HepG2 (cell line): ENCODE data around the gene NFAT5. TPM values are rescaled to one million over a fixed set of nuclear protein-coding genes. Genes with fewer than 3 reads are reported as not detected.

Experiments
- ATF6 ChIP-seq: sonication (generic); formaldehyde crosslinking; conservative IDR thresholded peaks from 2 replicates; pipeline ENCODE4 v1.4.0; 2020; ENCODE audit warnings: missing genetic modification reagents
- BHLHE40 ChIP-seq: IDR thresholded peaks from 2 replicates; pipeline ENCODE4 v1.6.1; 2011; ENCODE audit warnings: low read length, improper control_type of control experiment
- EP300 ChIP-seq, 3 experiments: sonication (generic) in 1 of 3; formaldehyde crosslinking in 1 of 3; IDR thresholded peaks; 2 replicates each; pipeline versions ENCODE4 v1.5.1 to v1.6.1; 2011 to 2020; ENCODE audit warnings: low read depth in 2 of 3, low read length in 2 of 3, borderline replicate concordance in 1 of 3, improper control_type of control experiment in 1 of 3, mild to moderate bottlenecking in 1 of 3, missing genetic modification reagents in 1 of 3, moderate library complexity in 1 of 3
- HOXA5 ChIP-seq: sonication (generic); formaldehyde crosslinking; IDR thresholded peaks from 2 replicates; pipeline ENCODE4 v1.4.0; 2020; ENCODE audit warnings: missing genetic modification reagents
- MEF2D ChIP-seq: sonication (generic); formaldehyde crosslinking; IDR thresholded peaks from 2 replicates; pipeline ENCODE4 v1.5.1; 2020; ENCODE audit warnings: mild to moderate bottlenecking, missing genetic modification reagents
- MTA1 ChIP-seq: sonication (generic); formaldehyde crosslinking; IDR thresholded peaks from 2 replicates; pipeline ENCODE4 v1.4.0; 2020; ENCODE audit warnings: missing genetic modification reagents, mild to moderate bottlenecking, borderline replicate concordance
- ONECUT2 ChIP-seq: sonication (generic); formaldehyde crosslinking; IDR thresholded peaks from 2 replicates; pipeline ENCODE4 v1.4.0; 2020; ENCODE audit warnings: missing genetic modification reagents
- PPARG ChIP-seq: conservative IDR thresholded peaks from 2 replicates; pipeline ENCODE4 v1.6.1; 2016; ENCODE audit warnings: missing biosample characterization, missing genetic modification reagents
- REXO4 ChIP-seq: sonication (generic); formaldehyde crosslinking; IDR thresholded peaks from 2 replicates; pipeline ENCODE4 v1.8.0; 2022; ENCODE audit warnings: missing genetic modification reagents, mild to moderate bottlenecking, borderline replicate concordance
- RNF2 ChIP-seq: fragments of 450-650 bp; conservative IDR thresholded peaks from 2 replicates; pipeline ENCODE4 v1.6.1; 2016; ENCODE audit warnings: low read depth
- SIN3A ChIP-seq: IDR thresholded peaks from 2 replicates; pipeline ENCODE4 v1.6.1; 2011; ENCODE audit warnings: low read depth, mild to moderate bottlenecking, control low read depth, low read length, borderline replicate concordance
- SMAD3 ChIP-seq: sonication (generic); formaldehyde crosslinking; IDR thresholded peaks from 2 replicates; pipeline ENCODE4 v1.4.0; 2020; ENCODE audit warnings: missing genetic modification reagents
- TMF1 ChIP-seq: sonication (generic); formaldehyde crosslinking; IDR thresholded peaks from 2 replicates; pipeline ENCODE4 v1.8.1; 2022; ENCODE audit warnings: low read depth, missing genetic modification reagents
- TOE1 ChIP-seq: sonication (generic); formaldehyde crosslinking; IDR thresholded peaks from 2 replicates; pipeline ENCODE4 v1.4.0; 2020; ENCODE audit warnings: mild to moderate bottlenecking, missing genetic modification reagents
- ZNF143 ChIP-seq: sonication (generic); formaldehyde crosslinking; IDR thresholded peaks from 2 replicates; pipeline ENCODE4 v1.4.0; 2020; ENCODE audit warnings: missing genetic modification reagents
- ZNF383 ChIP-seq: sonication (generic); formaldehyde crosslinking; IDR thresholded peaks from 2 replicates; pipeline ENCODE4 v1.4.0; 2020; ENCODE audit warnings: missing genetic modification reagents, mild to moderate bottlenecking, borderline replicate concordance
- ZNF562 ChIP-seq: sonication (generic); formaldehyde crosslinking; IDR thresholded peaks from 2 replicates; pipeline ENCODE4 v1.8.0; 2022; ENCODE audit warnings: missing genetic modification reagents, borderline replicate concordance
- ZNF7 ChIP-seq: IDR thresholded peaks from 2 replicates; pipeline ENCODE4 v1.6.1; 2016; ENCODE audit warnings: missing biosample characterization, missing genetic modification reagents
- ZNF776 ChIP-seq: sonication (generic); formaldehyde crosslinking; IDR thresholded peaks from 2 replicates; pipeline ENCODE4 v1.4.0; 2020; ENCODE audit warnings: mild to moderate bottlenecking, missing genetic modification reagents
- ZNF792 ChIP-seq: IDR thresholded peaks from 2 replicates; pipeline ENCODE4 v1.6.1; 2016
- ZSCAN31 ChIP-seq: sonication (generic); formaldehyde crosslinking; IDR thresholded peaks from 2 replicates; pipeline ENCODE4 v1.5.0; 2020; ENCODE audit warnings: low read depth, mild to moderate bottlenecking, missing genetic modification reagents
- polyA plus RNA-seq, 8 experiments: library from polyadenylated mRNA; depleted of rRNA in 3 of 8; stranded (reverse) in 7 of 8; unstranded in 1 of 8; fragments of >200 nt; fragmentation: Illumina TruSeq in 4 of 8; extraction: Trizol in 4 of 8; gene quantifications; 2 replicates each; pipeline versions ENCODE4 v1.2.1 to v1.2.3, GENCODE V29; 2011 to 2016; ENCODE audit warnings: low read depth in 4 of 8, missing spikeins in 1 of 8, mixed read lengths in 1 of 8; ENCODE audit not compliant: insufficient read depth in 1 of 8
- total RNA-seq, 5 experiments: library from RNA; depleted of rRNA; stranded (reverse); fragments of >200 nt; fragmentation: Illumina TruSeq; extraction: Trizol; gene quantifications; 2 replicates each; pipeline ENCODE4 v1.2.3, GENCODE V29; 2016; ENCODE audit warnings: low read depth in 1 of 5
- TF ChIP-seq, protein P1 (sequence below): sonication (generic); formaldehyde crosslinking; IDR thresholded peaks from 2 replicates; pipeline ENCODE4 v1.4.0; 2020; ENCODE audit warnings: mild to moderate bottlenecking, missing genetic modification reagents
- TF ChIP-seq, protein P2 (sequence below): sonication (generic); formaldehyde crosslinking; IDR thresholded peaks from 2 replicates; pipeline ENCODE4 v1.8.0; 2022; ENCODE audit warnings: mild to moderate bottlenecking, missing genetic modification reagents, moderate library complexity
- TF ChIP-seq, protein P3 (sequence below): sonication (generic); formaldehyde crosslinking; IDR thresholded peaks from 2 replicates; pipeline ENCODE4 v1.8.0; 2022; ENCODE audit warnings: missing genetic modification reagents, mild to moderate bottlenecking, borderline replicate concordance

NFAT5 gene
- total and polyA plus RNA-seq, 2 of the 13 experiments (the other 11 are each of a cell fraction or from before 2014, with no cell fraction given) = 20.5 to 54.3 TPM

DNA sequence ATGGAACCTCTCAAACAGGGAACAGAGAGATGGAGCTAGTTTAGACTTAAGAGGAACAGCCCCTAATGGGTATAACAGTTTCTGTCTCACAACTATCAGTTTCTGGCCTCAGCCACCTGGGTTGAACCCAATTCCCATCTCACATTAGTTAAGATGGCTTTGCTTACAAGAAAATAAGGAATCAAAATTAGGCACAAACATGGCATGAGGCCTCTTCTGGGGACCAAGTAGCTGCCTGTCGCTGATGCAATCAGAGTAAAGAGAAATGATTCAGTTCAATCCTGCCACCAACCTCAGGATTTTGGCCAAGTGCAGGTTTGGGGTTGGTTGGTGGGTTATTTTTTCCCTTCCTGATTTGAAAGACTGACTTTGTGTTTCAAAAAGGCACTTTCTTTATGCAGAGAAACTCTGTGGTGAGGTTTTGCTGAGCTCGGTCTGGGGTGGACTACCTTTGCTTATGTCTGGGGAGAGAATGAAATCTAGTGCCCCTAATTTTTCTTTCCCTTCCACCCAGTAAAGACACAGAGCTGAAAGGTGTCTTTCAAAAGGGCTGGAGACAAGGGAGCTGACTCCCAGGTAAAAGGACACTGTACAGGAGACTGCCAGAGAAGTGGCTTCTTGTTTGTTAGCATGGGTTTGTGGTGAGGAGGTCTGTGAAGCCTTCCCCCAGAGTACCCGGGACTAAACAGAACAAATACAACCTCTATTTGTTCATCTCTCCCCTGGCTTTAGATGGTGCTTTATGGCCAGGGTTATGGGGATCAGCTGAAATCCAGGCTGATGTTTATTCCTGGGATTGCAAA, 44.8 kb upstream of the NFAT5 start (continued):
- peak in 1 of 2 experiments; percentile 50; a peak in 1 of 4 replicates for TF ChIP-seq EP300 (IDR thresholded peaks at IDR 0.05; ENCODE audit: low read depth in 2 of 2, low read length in 2 of 2)
- TF ChIP-seq EP300 (CRISPR knock-in tag; IDR thresholded peaks at IDR 0.05; ENCODE audit: borderline replicate concordance) = no peak
- TF ChIP-seq ZSCAN31 = 0 out of 2 replicates have a peak, but pooled peaks have one; percentile 18
- no peak for TF ChIP-seq MEF2D
- TF ChIP-seq ZNF562 (CRISPR knock-in tag) = no peak
- no peak for TF ChIP-seq MTA1 (CRISPR knock-in tag)
- TF ChIP-seq ZNF776 (CRISPR knock-in tag) = no peak
- TF ChIP-seq BHLHE40 = no peak
- TF ChIP-seq, protein P1, sequence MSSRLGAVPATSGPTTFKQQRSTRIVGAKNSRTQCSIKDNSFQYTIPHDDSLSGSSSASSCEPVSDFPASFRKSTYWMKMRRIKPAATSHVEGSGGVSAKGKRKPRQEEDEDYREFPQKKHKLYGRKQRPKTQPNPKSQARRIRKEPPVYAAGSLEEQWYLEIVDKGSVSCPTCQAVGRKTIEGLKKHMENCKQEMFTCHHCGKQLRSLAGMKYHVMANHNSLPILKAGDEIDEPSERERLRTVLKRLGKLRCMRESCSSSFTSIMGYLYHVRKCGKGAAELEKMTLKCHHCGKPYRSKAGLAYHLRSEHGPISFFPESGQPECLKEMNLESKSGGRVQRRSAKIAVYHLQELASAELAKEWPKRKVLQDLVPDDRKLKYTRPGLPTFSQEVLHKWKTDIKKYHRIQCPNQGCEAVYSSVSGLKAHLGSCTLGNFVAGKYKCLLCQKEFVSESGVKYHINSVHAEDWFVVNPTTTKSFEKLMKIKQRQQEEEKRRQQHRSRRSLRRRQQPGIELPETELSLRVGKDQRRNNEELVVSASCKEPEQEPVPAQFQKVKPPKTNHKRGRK = no peak
- no peak for TF ChIP-seq ZNF792 (CRISPR knock-in tag)
- no peak for TF ChIP-seq ZNF383 (CRISPR knock-in tag)
- peak; percentile 16; the same call in 1 of the 2 replicates for TF ChIP-seq HOXA5 (CRISPR knock-in tag)
- no peak for TF ChIP-seq TOE1 (CRISPR knock-in tag)
- no peak for TF ChIP-seq PPARG (CRISPR knock-in tag)
- TF ChIP-seq REXO4 (CRISPR knock-in tag) = no peak
- TF ChIP-seq ONECUT2 (CRISPR knock-in tag) = no peak
- TF ChIP-seq, protein P2, sequence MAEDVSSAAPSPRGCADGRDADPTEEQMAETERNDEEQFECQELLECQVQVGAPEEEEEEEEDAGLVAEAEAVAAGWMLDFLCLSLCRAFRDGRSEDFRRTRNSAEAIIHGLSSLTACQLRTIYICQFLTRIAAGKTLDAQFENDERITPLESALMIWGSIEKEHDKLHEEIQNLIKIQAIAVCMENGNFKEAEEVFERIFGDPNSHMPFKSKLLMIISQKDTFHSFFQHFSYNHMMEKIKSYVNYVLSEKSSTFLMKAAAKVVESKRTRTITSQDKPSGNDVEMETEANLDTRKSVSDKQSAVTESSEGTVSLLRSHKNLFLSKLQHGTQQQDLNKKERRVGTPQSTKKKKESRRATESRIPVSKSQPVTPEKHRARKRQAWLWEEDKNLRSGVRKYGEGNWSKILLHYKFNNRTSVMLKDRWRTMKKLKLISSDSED (CRISPR knock-in tag) = no peak
- TF ChIP-seq SIN3A = no peak
- TF ChIP-seq ZNF143 (CRISPR knock-in tag) = 0 out of 2 replicates have a peak, but pooled peaks have one; percentile 20
- TF ChIP-seq ATF6 = no peak
- TF ChIP-seq SMAD3 = no peak
- TF ChIP-seq, protein P3, sequence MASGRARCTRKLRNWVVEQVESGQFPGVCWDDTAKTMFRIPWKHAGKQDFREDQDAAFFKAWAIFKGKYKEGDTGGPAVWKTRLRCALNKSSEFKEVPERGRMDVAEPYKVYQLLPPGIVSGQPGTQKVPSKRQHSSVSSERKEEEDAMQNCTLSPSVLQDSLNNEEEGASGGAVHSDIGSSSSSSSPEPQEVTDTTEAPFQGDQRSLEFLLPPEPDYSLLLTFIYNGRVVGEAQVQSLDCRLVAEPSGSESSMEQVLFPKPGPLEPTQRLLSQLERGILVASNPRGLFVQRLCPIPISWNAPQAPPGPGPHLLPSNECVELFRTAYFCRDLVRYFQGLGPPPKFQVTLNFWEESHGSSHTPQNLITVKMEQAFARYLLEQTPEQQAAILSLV (CRISPR knock-in tag) = no peak
- TF ChIP-seq RNF2 = no peak
- TF ChIP-seq ZNF7 (CRISPR knock-in tag) = no peak
- no peak for TF ChIP-seq TMF1 (CRISPR knock-in tag)
